ENCODE data around the gene BICC1.

The BICC1 gene

GRCh38 chr10:58609532-58610150, 97.0 kb downstream of the BICC1 start:
- no peak for DNase-seq

DNA sequence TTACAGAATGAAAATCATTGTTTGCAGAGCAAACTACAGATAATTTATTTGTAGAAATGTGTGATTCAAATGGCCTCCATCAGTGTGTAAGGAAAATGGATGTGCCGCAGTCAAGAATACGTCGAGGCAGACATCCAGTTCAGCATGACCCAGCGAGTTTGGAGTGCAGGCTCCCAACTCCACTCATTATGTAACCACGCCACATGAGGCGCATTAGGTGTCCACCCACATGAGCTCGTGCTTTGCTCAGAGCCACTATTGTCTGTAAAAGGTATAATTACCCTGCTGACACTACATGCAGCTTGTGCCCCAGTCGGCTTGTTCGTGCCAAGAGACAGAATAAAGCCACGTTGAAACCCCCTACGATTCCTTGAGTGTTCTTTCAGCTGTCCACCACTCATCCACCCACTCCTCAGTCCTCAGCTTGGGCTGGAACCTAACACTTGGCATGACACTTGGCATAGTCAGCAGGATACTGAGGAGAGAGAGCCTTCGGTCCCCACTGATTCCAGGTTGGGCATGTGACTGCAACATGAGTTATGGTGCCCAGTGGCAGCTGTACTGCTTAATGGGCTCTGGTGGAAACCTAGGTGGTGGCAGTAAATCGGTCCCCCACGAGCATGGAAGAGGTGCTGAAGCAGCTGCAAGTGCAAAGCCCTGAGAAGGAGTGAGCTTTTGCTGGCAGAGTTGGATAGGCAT, 102.7 kb downstream of the BICC1 start:
- DNase-seq, result no peak

DNA sequence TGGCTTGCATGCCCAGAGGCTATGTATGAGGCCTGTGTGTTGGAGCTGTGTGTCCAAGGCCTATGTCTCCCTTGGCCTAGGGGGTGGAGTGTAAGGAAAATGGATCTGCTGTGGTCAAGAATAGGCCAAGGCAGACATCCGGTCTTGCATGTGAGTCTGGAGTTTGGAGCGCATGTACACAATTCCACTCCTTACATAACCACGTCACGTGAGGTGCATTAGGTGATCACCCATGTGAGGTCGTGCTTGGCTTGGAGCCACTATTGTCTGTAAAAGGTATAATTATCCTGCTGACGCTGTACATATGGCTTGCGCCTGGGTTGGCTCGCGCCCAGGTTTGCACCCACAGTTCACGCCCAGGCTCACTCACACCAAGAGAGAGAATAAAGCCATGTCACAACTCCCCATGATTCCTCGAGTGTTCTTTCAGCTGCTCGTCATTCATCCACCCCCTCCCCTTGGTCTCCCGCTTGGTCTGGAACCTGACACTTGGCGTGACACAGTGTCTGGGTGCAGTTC, 105.5 kb downstream of the BICC1 start:
- no peak for DNase-seq

- no peak for DNase-seq
Observed at GRCh38 chr10:58621379-58622077, 108.9 kb downstream of the BICC1 start.

- DNase-seq, result no peak
Observed at GRCh38 chr10:58622246-58622645, 109.6 kb downstream of the BICC1 start.

GRCh38 chr10:58625070-58625469, 112.4 kb downstream of the BICC1 start:
- DNase-seq, result no peak

DNA sequence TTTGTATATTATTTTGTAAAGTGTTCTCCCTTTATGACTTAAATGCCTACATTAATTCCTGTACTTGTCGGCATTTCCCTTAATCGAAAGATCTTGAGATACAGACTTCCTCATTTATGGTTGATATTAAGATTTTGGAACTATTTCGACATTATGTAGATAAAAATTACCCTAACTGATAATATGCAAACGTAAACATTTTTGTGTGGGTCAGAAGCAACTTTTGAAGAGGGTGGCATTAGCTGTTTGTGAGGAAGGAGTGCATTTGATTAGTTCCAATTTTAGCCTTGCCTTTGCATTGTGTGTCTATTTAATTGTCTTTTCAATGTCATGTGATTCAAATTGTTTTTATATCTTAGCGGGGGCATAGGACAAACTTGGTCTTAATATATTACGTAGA, 114.7 kb downstream of the BICC1 start:
- DNase-seq, result no peak

- DNase-seq, result no peak
Observed at GRCh38 chr10:58631715-58632114, 119.0 kb downstream of the BICC1 start.

DNA sequence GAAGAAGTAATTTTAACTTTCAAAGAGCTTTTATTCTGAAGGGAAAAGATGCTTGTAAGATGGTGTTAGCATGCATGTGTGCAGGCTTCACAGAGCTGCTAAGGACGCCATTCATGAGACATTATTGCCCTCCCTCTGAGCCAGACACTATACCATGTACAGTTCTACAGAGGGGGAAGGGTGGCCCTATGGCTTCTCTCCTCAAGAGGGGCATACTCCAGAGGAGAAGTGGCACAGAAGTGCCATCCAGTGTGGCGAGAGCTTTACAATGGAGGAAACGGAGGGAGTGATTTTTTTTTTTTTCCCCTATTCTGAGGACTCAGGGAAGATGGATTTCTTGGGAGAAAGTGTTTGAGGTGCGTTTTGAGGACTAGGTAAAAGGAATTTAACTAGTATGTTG, 119.5 kb downstream of the BICC1 start:
- no peak for DNase-seq

- DNase-seq, result no peak
Observed at GRCh38 chr10:58637352-58637751, 124.7 kb downstream of the BICC1 start.

DNA sequence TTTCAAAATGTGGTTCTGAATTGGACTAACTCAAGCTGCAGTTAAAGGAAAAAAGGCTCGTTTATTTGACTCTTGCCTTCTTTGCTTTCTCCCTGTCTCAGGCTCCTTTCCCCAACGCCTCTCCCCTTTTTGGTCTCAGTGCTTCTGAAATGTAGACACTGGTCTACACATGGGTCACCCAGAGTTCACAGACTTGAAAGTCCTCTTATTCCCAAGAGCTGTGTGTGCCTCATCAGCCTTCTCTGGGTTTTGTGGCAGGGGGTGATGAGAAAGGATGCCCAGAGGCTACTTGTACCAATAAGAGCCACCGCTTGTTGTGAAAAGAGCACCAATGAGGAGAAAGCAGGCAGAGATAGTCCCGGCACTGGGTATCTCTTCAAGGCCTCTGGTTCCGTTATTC, 125.7 kb downstream of the BICC1 start:
- DNase-seq, result no peak

- no peak for DNase-seq
Observed at GRCh38 chr10:58641095-58641531, 128.4 kb downstream of the BICC1 start.

DNA sequence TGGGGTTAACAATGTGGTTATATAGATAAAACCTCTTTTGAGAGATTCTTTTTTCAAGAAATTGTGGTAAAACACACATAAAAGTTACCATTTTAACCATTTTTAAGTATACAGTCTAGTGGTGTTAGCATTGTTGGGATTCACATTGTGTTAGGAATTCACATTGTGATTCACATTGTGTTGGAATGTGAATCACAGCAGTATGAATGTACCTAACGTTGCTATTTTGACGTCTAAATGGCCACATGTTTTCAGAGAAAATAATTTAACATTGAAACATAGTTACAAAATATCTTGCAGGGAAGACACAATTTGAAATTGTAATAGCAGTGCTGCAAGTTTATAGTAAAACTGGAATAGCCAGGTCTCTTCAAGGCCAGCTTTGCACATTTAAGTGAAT, 129.0 kb downstream of the BICC1 start:
- no peak for DNase-seq

DNA sequence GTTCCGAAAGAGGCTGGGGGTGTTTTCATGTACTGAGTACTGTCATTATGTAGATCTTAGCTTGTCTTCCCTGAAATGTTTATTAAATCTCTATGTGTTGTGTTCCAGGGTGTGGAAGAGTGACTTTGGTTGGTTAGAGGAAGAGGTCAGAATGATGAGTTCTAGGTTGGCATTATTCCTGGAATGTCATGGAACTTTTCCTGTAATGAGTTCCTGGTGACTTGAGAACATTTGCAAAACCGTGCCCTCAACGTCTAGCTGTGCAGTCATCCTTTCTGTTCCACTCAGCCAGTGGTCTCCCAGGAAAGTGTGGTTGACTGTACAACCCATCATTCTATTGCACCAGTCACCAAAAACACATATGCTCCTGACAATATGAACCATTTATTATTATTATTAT, 129.6 kb downstream of the BICC1 start:
- DNase-seq, result no peak

DNA sequence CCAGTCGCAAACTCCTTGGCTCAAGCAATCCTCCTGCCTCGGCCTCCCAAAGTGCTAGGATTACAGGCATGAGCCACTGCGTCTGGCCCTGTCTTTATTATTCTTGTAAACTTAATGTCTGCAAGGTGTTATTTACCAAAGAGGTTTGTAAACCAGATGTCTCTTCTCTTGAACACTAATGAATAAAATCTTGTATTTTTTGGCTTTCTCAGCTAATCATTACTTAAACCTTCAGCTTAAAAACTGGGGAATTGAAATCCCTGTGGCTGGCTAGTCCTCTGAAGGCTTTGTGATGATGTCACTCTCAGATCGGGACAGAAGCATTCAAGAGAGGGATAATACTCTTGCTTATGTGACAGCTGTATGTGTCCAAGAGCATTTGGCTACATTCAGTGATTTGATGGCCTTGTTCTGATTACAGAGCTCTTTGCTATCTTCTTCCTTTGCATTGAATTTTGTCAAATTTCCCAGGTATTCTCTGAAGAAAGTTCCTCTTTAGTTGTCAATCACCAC, 130.3 kb downstream of the BICC1 start:
- DNase-seq, result no peak

GRCh38 chr10:58644311-58644710, 131.6 kb downstream of the BICC1 start:
- DNase-seq, result no peak

- DNase-seq, result no peak
Observed at GRCh38 chr10:58645416-58646146, 132.9 kb downstream of the BICC1 start.

- no peak for DNase-seq
Observed at GRCh38 chr10:58647376-58648112, 134.9 kb downstream of the BICC1 start.

DNA sequence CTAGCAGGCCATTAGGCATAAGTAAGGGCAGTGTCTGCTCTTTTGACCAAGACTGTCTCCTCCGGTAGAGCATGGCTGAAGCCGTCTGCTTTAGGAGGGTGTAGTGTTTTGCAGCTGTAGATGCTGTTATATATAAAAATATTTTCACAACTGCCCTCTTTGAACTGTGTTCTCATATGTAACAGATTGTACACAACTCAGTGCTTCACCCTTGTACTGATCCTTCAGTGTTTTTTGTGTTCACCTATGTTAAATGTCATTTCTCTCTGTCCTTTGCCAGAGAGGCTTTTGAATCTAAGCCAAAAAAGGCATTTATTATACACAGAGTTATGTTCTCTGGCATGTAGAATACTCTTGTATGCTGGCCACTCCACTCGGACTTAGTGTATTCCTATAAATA, 135.5 kb downstream of the BICC1 start:
- DNase-seq, result no peak

DNA sequence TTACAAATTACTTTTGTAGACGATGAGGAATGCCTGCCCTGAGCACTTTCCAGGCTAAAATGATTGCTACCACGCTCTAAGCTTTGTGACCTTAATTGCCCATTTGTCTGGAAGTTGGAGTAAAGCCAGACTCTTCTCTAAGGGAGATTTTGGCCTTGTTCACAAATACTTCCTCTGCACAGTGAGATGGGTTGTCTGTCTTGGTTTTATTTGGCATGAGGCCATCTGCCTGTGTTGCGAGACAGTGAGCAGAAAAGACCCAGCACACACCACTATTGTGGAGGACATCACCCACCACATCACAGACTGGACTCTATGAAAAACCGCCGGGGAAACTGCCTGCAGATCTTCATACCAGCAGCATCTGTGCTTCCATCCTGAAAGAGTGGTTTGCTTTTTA, 138.4 kb downstream of the BICC1 start:
- no peak for DNase-seq

DNA sequence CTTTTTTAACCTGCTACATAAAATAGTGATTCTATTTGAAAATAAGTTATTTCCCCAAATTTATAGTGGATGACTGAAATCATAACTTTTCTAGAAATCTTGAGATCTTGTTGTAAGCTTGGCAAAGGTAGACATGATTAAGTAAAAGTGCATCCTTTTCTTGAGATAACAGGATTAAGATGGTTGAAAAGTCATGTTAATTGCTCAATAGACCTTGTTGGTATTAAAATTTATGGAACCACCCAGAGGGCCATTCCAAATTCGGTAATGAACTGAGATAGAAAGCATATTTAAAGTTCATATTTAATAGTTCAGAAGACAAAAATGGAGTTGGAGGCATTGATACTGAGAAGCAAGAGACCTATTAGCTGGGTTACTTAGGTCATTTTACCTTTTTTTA, 139.1 kb downstream of the BICC1 start:
- no peak for DNase-seq

DNA sequence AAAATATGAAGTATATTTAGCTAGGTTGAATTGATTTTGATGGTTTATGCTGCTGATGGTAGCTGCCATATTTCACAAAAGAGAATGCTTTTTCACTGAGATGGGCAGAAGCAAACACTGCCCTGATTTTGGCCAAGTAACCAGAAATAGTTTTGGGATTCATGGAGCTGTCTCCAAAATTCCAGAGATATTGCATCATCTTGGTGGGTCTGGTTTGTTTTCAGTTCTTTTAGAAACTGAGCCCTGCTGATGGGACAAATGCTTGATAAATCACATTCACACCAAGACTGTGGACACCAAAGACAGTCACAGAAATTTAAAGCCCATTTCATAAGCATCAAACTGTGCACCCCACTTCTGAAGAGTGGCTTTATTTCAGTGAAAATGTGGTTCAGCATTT, 140.5 kb downstream of the BICC1 start:
- DNase-seq, result no peak

Data from NK-92 treated with Interleukin-12 subunit alpha and Interleukin-12 subunit beta, amount 100 ng/mL, for 24 hours (cell line).